T47D (cell line): ENCODE results near the gene ULBP1.
"Not testable (repeated sequence)": the region's sequence is repeated elsewhere in the genome, so short reads cannot be mapped to it uniquely, and the experiment has no call there.

Experiments used
- DNase-seq, 2 experiments: peaks; one replicate each; pipeline versions ENCODE4 v3.0.0 to v3.0.0-alpha.2; 2011 to 2012; ENCODE audit warnings: low read depth in 1 of 2, low spot score in 1 of 2
- JUND ChIP-seq: IDR thresholded peaks from 2 replicates; pipeline ENCODE4 v1.6.1; 2012; ENCODE audit warnings: low read depth
- in situ Hi-C: cut with HindIII; loops from 2 replicates; pipeline ENCODE4 v1.10.0; 2016; ENCODE audit warnings: low sequenced_read_pairs, low pct_unique_long_range_greater_than_20kb

Gene ULBP1

GRCh38 chr6:149962461-149963211 lies 1.1 kb upstream of the ULBP1 start:
- in situ Hi-C loops, result no loop called here

GRCh38 chr6:149963212-149963461 lies 606 bp upstream of the ULBP1 start:
- TF ChIP-seq JUND, result no peak
- DNase-seq, result peak; percentile 60 to 66
- in situ Hi-C loops, result no loop called here

More at GRCh38 chr6:149962461-149963211, 1.1 kb upstream of the ULBP1 start:
- no peak for TF ChIP-seq JUND
- no peak for DNase-seq

GRCh38 chr6:149964308-149965193 lies 808 bp downstream of the ULBP1 start:
- in situ Hi-C loops, result no loop called here
- no peak for TF ChIP-seq JUND
- DNase-seq, result no peak

- DNase-seq, result no peak
- no peak for TF ChIP-seq JUND
- in situ Hi-C loops, result no loop called here
Observed at GRCh38 chr6:149965194-149966020, 1.7 kb downstream of the ULBP1 start.

- in situ Hi-C loops, DNase-seq: not testable (repeated sequence)
Observed at GRCh38 chr6:149966319-149966718, 2.6 kb downstream of the ULBP1 start.

- no peak for TF ChIP-seq JUND
- no peak for DNase-seq
- in situ Hi-C loops, result no loop called here
Observed at GRCh38 chr6:149967591-149967990, 3.8 kb downstream of the ULBP1 start.

- in situ Hi-C loops, DNase-seq: not testable (repeated sequence)
Observed at GRCh38 chr6:149967999-149968398, 4.3 kb downstream of the ULBP1 start.

GRCh38 chr6:149968909-149969308 lies 5.2 kb downstream of the ULBP1 start:
- DNase-seq, in situ Hi-C loops: not testable (repeated sequence)

GRCh38 chr6:149969635-149970034 lies 5.9 kb downstream of the ULBP1 start:
- no peak for TF ChIP-seq JUND
- in situ Hi-C loops, result no loop called here
- DNase-seq, result no peak

GRCh38 chr6:149974394-149974793 lies 10.7 kb downstream of the ULBP1 start:
- DNase-seq, in situ Hi-C loops: not testable (repeated sequence)

GRCh38 chr6:149974825-149975224 lies 11.1 kb downstream of the ULBP1 start:
- in situ Hi-C loops, result no loop called here
- DNase-seq, result no peak
- no peak for TF ChIP-seq JUND

- no peak for DNase-seq
- in situ Hi-C loops, result no loop called here
- no peak for TF ChIP-seq JUND
Observed at GRCh38 chr6:149975400-149975799, 11.7 kb downstream of the ULBP1 start.

GRCh38 chr6:149977221-149977620 lies 13.5 kb downstream of the ULBP1 start:
- no peak for DNase-seq
- in situ Hi-C loops, result no loop called here

More at GRCh38 chr6:149977221-149977620, 13.5 kb downstream of the ULBP1 start:
- TF ChIP-seq JUND, result no peak
